GM15510 (cell line): Measurements from ENCODE around the gene CNTROB.
A peak's percentile ranks its signal among the peaks of the same experiment; 100 is the strongest.

Experiments
- POLR2A ChIP-seq: IDR thresholded peaks from 3 replicates; pipeline ENCODE4 v1.6.1; 2011; ENCODE audit warnings: borderline replicate concordance; ENCODE audit not compliant: insufficient read length; ENCODE audit errors: extremely low read depth

CNTROB gene, protein sequence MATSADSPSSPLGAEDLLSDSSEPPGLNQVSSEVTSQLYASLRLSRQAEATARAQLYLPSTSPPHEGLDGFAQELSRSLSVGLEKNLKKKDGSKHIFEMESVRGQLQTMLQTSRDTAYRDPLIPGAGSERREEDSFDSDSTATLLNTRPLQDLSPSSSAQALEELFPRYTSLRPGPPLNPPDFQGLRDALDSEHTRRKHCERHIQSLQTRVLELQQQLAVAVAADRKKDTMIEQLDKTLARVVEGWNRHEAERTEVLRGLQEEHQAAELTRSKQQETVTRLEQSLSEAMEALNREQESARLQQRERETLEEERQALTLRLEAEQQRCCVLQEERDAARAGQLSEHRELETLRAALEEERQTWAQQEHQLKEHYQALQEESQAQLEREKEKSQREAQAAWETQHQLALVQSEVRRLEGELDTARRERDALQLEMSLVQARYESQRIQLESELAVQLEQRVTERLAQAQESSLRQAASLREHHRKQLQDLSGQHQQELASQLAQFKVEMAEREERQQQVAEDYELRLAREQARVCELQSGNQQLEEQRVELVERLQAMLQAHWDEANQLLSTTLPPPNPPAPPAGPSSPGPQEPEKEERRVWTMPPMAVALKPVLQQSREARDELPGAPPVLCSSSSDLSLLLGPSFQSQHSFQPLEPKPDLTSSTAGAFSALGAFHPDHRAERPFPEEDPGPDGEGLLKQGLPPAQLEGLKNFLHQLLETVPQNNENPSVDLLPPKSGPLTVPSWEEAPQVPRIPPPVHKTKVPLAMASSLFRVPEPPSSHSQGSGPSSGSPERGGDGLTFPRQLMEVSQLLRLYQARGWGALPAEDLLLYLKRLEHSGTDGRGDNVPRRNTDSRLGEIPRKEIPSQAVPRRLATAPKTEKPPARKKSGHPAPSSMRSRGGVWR

DNA sequence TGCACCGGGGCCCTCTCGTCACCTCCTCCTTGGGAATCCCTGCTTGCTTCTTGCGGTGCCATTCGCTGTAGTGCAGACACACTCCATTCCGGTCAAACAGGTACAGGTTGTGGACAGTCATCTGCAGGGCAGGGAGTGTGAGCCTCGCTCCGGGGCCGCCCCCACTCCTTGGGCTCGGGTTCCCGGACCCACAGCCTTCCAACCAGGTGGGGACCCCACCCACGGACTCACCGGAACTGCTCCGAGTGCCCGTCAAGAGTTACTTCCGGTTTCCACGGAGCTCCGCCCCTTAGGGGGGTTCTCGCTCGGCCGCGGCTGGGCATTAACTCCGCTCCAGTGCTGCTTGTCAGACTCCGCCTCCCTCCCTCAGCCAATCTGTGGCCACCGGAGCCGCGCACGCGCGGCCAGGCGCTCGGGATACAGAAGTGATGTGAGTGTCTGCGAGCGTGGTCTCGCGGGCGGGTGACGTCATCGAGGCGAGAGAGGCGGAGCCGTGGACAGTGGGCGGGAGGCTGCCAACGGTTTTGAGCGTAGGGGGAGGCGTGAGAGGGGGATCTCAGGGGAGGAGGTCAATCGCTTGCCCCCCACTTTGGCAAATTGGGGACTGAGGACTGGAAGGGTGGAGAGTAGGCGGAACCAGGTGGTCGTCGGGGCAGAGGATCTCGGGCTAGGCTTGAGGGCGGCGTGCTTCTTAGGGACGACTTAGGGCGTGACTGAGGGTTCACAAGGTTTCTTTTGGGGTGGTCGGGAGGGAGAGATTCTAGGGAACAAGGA lies at the start of gene CNTROB, which contains the start of gene TRAPPC1:
Gene CNTROB (plus strand): TSS at position 498 of the 774 bp plus-strand sequence. CDS start 874 bp downstream, outside the sequence.
Gene TRAPPC1 (minus strand): TSS at position 238 of the 774 bp plus-strand sequence. CDS start 117 bp downstream, at position 121.
- peak; percentile 59 for TF ChIP-seq POLR2A

DNA sequence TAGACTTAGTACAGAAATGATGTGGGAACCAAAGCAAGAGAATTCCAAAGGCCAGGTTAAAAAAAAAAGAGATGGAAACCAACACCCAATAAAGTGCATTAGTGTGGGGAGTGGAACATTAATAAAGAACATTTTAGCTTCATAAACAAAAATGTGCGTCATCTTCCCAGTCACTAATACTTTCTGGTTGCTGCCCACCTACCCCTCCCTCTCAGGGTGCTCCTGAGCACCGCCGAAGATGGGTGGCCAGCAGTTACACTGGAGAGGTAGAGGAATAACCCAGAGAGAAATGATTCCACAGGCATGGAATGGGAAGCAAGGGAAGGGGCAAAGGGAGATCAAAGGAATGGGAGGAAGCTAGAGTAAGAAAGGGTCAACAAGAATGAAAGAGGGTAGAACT lies 49.4 kb upstream of the CNTROB start:
- TF ChIP-seq POLR2A, result no peak

DNA sequence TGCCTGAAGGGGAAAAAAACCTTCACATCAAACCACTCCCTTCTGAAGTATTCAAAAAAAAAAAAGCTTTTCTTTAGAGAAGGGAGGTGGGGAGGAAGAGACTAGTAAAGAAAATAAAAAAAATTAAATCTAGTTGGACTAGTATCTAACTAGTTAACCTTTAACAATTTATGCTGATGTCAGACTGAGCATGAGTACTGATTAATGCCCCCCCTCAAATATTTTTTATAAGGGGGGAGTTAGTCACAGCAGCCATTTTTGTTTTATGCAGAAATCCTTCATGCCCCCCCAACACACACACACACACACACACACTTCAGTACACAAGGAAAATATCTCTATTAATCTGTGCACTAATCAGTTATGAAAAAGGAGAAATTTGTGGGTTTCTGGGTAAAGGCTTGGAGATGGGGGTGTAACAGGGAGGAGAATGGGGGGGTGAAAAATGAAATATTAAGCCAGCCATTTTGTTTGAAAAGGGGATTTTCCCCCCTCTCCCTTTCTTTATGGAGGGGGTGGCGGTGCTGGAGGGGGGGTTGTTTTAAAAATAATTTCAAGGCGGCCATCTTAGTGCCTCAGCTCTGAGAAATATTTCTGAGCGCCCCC lies 48.1 kb upstream of the CNTROB start:
- no peak for TF ChIP-seq POLR2A

DNA sequence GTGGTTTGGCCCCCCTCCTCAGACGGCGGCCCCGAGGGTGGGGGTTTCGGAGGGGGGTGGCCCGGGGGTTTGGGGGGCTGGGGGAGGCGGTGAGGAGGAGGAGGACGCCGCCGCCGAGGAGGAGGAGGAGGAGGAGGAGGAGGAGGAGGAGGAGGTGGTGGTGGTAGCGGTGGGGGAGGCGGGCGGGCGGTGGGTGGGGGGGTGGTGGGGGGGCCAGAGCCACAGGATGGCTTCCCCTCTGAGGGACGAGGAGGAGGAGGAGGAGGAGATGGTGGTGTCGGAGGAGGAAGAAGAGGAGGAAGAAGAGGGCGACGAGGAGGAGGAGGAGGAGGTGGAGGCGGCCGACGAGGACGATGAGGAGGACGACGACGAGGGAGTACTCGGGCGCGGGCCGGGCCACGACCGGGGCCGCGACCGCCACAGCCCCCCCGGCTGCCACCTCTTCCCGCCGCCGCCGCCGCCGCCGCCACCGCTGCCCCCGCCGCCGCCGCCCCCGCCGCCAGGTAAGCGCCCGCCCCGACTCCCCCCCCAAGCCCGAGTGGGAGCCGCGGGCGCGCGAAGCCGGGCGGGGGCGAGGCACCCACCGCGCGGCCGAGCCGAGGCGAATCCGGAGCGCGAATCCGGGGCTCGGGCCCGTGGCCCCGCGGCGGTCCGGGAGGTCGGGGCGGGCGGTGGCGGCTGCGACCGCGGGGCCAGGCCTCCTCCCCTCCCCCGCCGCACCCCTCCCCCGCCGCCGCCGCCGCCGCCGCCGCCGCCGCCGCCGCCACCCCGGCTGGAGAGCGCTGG lies 47.2 kb upstream of the CNTROB start:
- TF ChIP-seq POLR2A, result no peak

DNA sequence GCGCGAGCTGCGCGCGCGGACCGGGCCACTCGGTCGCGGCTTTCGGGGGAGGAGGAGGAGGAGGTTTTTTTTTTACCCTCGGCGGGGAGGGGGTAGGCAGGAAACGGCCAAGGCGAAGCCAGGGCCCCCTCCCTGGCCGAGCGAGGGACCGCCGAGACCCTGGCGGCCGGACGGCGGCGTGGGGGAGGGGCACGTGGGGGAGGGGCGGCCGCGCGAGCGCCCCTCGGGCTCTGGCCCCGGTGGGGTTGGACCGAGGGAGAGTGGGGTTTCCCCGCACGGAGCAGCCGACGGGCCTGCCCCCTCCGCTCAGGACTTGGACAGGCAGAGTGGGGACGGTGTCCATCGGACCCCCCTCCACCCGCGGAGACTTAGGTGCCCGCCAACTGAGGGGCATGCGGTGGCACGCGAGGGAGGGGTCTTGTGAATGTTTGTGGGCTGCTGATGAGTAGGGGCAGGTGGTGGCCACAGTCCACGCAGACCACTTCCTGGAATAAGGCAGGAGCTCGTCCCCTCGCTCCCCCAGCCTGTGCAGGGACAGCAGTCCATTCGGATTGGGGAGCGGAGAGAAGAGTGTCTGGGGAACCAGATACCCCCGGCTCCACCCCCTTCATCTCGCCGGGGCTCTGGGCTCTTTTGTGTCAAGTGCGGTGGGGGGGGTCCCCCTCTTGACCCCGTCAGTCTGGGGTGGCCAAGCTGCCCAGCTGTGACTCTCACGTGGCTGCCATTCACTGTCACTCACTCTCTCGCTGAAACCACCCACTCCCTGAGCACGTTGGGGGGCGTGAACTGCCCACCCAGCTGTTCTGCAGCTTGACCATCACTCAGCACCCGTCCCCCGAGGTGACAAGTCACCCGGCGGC lies 46.4 kb upstream of the CNTROB start:
- TF ChIP-seq POLR2A, result peak; percentile 50

DNA sequence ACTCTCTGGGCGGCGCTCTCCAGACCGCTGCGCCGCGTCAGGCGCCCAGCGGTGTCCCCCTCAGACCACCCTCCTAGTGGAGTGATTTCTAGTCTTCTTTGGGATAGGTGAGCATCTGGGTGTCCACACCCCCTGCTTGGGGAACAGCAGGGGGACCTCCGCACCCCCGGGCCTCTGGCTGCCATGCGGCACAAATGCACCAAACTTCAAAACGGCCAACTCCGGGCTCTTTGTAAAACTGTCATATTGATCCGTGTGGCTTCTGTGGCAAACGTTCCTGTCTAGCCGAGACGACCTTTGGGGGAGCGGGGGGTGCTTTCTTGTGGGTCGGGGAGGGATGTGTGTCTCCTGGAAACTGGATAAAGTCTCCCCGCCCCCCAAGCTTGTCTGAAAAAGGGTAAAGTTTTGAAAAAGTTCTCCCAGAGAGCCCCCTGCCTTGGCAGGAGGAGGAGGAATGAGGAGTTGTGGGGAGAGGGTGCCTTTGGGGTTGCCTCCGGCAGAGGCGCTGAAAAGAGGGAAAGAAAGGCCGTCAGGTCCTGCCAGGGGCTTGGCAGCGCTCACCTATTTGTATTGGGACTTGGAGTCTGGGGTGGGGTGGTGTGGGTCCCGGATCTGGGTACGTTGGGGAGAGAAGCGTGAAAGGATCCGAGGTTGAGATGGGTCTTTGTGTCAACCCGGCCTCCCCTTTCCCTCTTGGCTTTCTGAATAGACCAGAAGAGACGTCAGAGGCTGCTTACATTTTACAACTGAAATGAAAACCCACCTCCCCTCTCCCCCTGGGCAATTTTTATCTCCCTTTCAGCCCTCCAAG lies 45.6 kb upstream of the CNTROB start:
- no peak for TF ChIP-seq POLR2A

DNA sequence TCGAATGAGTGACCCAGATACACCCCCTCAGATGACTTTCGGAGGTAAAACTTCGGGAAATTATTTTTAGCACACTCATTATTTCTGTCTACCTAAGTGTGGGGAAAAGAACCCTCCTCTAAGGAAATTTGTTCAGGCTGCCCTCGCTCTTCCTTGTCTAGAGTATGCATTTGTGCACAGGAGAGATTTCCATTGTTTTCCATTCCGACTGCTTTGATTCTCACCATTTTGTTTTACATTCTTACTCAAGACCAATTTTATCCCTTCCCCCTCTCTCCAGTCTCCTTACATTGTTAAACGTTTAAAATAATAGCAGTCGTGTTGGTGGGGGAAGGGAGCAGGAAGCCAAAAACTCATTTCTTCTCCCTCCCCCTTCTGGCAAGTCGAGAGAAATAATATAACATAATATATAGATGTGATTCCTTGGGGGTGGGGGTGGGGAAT lies 44.9 kb upstream of the CNTROB start:
- no peak for TF ChIP-seq POLR2A

DNA sequence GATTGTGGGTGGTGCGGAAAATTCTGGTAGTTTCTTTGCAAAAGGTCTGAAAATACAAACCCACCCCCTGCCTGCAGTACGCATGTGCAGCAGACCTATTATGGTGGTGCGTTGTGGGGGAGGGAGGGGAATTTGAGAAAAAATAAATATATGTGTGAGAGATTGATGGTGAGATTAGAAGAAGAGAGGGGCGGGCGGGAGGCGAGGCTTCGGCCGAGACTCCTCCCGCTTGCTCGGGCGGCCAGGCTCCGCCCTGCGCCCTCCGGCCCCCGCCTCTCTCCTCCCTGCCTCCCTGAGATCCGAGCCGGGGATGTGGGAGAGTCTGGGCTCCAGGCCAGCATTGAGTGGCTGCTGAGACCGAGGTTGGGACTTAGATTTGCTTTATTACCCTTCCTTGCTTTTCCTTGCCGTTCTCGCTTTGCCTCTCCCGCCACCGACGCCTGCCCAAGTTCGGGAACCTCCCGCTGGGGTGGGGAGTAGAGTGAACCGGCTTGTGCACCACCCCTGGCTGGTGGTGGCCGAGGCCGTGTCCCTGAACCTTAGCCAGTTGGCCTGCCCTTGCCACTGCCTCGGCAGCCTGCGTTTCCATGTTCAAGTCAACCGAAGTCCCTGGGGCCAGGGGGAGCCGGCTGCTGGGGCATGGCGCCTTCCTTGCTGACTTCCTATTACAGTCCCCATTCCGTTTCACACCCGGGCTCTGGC lies 44.4 kb upstream of the CNTROB start:
- TF ChIP-seq POLR2A, result peak; percentile 43

DNA sequence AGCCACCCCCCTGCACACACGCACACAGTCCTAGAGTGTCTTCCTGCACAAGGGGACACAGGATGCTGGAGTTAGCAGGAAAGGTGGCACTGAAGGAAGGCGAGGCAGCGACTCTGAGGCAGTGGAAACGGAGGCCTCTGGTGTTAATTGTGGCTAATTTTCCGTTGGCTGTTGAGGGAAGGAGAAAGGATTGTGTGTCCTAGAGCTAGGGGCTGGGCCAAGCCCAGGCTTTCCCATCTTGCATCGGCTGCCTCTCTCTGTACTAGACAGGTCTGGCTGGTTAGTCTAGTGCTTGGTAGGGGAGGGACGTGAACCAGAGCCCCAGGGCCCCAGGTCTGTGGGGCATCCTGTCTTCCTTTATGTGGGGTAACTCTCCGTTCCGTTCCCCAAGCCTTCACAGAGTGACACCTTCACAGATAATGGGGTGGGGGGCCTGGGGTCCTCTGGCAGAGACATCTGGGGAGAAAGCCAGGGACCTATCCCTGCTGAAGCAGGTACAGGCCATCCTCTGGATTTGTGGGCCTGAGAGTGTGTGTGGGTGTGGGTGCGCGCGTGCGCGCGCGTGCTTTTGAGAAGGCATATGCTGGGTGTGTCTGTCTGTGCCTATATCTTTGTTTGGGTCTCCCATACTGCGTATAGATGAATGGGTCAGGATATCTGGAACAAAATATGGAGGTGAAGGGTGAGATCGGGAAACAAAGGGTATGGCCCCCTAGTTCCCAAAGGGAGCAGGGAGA lies 43.7 kb upstream of the CNTROB start, which contains the start of gene CHD3:
Gene CHD3 (plus strand): TSS at position 606 of the 737 bp plus-strand sequence. CDS start 212 bp downstream, outside the sequence.
- TF ChIP-seq POLR2A, result no peak
